Measurements from ENCODE around the gene PDHX.

PDHX gene

GRCh38 chr11:34957606-34958005 lies 41.2 kb downstream of the PDHX start:
- no peaks in the 10 kb centered on the region for H3K4me1 ChIP-seq (ENCODE audit: insufficient read depth, poor library complexity, severe bottlenecking)
- H3K27me3 ChIP-seq (ENCODE audit: insufficient read depth, poor library complexity, severe bottlenecking): no peaks in the 10 kb centered on the region
- no peak for TF ChIP-seq CTCF (IDR thresholded peaks at IDR 0.05; ENCODE audit: poor library complexity, severe bottlenecking)
- no peak overlapping the region for H3K27ac ChIP-seq (ENCODE audit: poor library complexity, severe bottlenecking)
- DNase-seq (ENCODE audit: low spot score): no peak
- peaks cover 24% of the 10 kb centered on the region for H3K36me3 ChIP-seq (ENCODE audit: low read depth)
- no peak for ATAC-seq (ENCODE audit: low read depth)
- H3K9me3 ChIP-seq (ENCODE audit: severe bottlenecking): no peaks in the 10 kb centered on the region
- H3K4me3 ChIP-seq (ENCODE audit: severe bottlenecking): no peak overlapping the region

GRCh38 chr11:34959770-34960169 lies 43.4 kb downstream of the PDHX start:
- no peak for TF ChIP-seq CTCF (IDR thresholded peaks at IDR 0.05; ENCODE audit: poor library complexity, severe bottlenecking)
- ATAC-seq (ENCODE audit: low read depth): no peak
- H3K4me3 ChIP-seq (ENCODE audit: severe bottlenecking): no peak overlapping the region
- no peaks in the 10 kb centered on the region for H3K9me3 ChIP-seq (ENCODE audit: severe bottlenecking)
- no peaks in the 10 kb centered on the region for H3K4me1 ChIP-seq (ENCODE audit: insufficient read depth, poor library complexity, severe bottlenecking)
- H3K36me3 ChIP-seq (ENCODE audit: low read depth): peaks cover 24% of the 10 kb centered on the region
- H3K27me3 ChIP-seq (ENCODE audit: insufficient read depth, poor library complexity, severe bottlenecking): no peaks in the 10 kb centered on the region
- DNase-seq (ENCODE audit: low spot score): no peak
- no peak overlapping the region for H3K27ac ChIP-seq (ENCODE audit: poor library complexity, severe bottlenecking)

GRCh38 chr11:34960277-34960676 lies 43.9 kb downstream of the PDHX start:
- DNase-seq (ENCODE audit: low spot score) (no peak), ATAC-seq (ENCODE audit: low read depth) (no peak)
- no peaks in the 10 kb centered on the region for H3K9me3 ChIP-seq (ENCODE audit: severe bottlenecking)
- H3K27me3 ChIP-seq (ENCODE audit: insufficient read depth, poor library complexity, severe bottlenecking): no peaks in the 10 kb centered on the region
- no peak for TF ChIP-seq CTCF (IDR thresholded peaks at IDR 0.05; ENCODE audit: poor library complexity, severe bottlenecking)
- H3K27ac ChIP-seq (ENCODE audit: poor library complexity, severe bottlenecking): no peak overlapping the region
- no peak overlapping the region for H3K4me3 ChIP-seq (ENCODE audit: severe bottlenecking)
- H3K4me1 ChIP-seq (ENCODE audit: insufficient read depth, poor library complexity, severe bottlenecking): no peaks in the 10 kb centered on the region
- peaks cover 23% of the 10 kb centered on the region for H3K36me3 ChIP-seq (ENCODE audit: low read depth)

- Histone ChIP-seq H3K27me3 (ENCODE audit: insufficient read depth, poor library complexity, severe bottlenecking) (no peaks in the 10 kb centered on the region), H3K9me3 (ENCODE audit: severe bottlenecking) (no peaks in the 10 kb centered on the region), H3K4me1 (ENCODE audit: insufficient read depth, poor library complexity, severe bottlenecking) (no peaks in the 10 kb centered on the region), H3K4me3 (ENCODE audit: severe bottlenecking) (no peak overlapping the region), H3K36me3 (ENCODE audit: low read depth) (peaks cover 31% of the 10 kb centered on the region), H3K27ac (ENCODE audit: poor library complexity, severe bottlenecking) (no peak overlapping the region)
- no peak for TF ChIP-seq CTCF (IDR thresholded peaks at IDR 0.05; ENCODE audit: poor library complexity, severe bottlenecking)
- ATAC-seq (ENCODE audit: low read depth): no peak
- no peak for DNase-seq (ENCODE audit: low spot score)
Measured at GRCh38 chr11:34962034-34962433, 45.6 kb downstream of the PDHX start.

GRCh38 chr11:34963351-34963750 lies 46.9 kb downstream of the PDHX start:
- no peak for TF ChIP-seq CTCF (IDR thresholded peaks at IDR 0.05; ENCODE audit: poor library complexity, severe bottlenecking)
- ATAC-seq (ENCODE audit: low read depth): no peak
- Histone ChIP-seq H3K27me3 (ENCODE audit: insufficient read depth, poor library complexity, severe bottlenecking) (no peaks in the 10 kb centered on the region), H3K4me3 (ENCODE audit: severe bottlenecking) (no peak overlapping the region), H3K4me1 (ENCODE audit: insufficient read depth, poor library complexity, severe bottlenecking) (no peaks in the 10 kb centered on the region), H3K9me3 (ENCODE audit: severe bottlenecking) (no peaks in the 10 kb centered on the region), H3K27ac (ENCODE audit: poor library complexity, severe bottlenecking) (no peak overlapping the region), H3K36me3 (ENCODE audit: low read depth) (peaks cover 40% of the 10 kb centered on the region)
- no peak for DNase-seq (ENCODE audit: low spot score)

Data from RWPE2 (cell line).